Liver (tissue), 9 donors: ENCODE results near the gene TNFAIP3. TPM values are rescaled to one million over a fixed set of nuclear protein-coding genes. Genes with fewer than 3 reads are reported as not detected.

Experiments used
- DNase-seq: peaks from one replicate; pipeline ENCODE4 v3.0.0-alpha.2; 2017; ENCODE audit warnings: low spot score
- H3K27ac ChIP-seq, 2 donors: one replicate each; pipeline ENCODE4 v1.7.0; 2013; ENCODE audit warnings: inconsistent platforms in 2 of 2, low read length in 2 of 2, control low read depth in 1 of 2, low read depth in 1 of 2, mild to moderate bottlenecking in 1 of 2
- H3K27me3 ChIP-seq, 4 donors: one replicate each; pipeline versions ENCODE4 v1.6.1 to v1.7.0; 2013; ENCODE audit warnings: low read length in 3 of 4, inconsistent platforms in 1 of 4, mild to moderate bottlenecking in 1 of 4, moderate library complexity in 1 of 4; ENCODE audit not compliant: control insufficient read depth in 4 of 4, insufficient read depth in 4 of 4
- H3K36me3 ChIP-seq, 4 donors: one replicate each; pipeline versions ENCODE4 v1.6.1 to v1.7.0; 2013; ENCODE audit warnings: low read length in 3 of 4, mild to moderate bottlenecking in 3 of 4, low read depth in 1 of 4, moderate library complexity in 1 of 4; ENCODE audit not compliant: control insufficient read depth in 4 of 4, insufficient read depth in 3 of 4
- H3K4me1 ChIP-seq, 4 donors: one replicate each; pipeline versions ENCODE4 v1.6.1 to v1.7.0; 2013; ENCODE audit warnings: low read length in 3 of 4, mild to moderate bottlenecking in 3 of 4, moderate library complexity in 1 of 4; ENCODE audit not compliant: control insufficient read depth in 4 of 4, insufficient read depth in 4 of 4
- H3K4me3 ChIP-seq, 3 donors: one replicate each; pipeline versions ENCODE4 v1.6.1 to v1.7.0; 2013; ENCODE audit warnings: low read length in 3 of 3, control low read depth in 1 of 3, low read depth in 1 of 3, mild to moderate bottlenecking in 1 of 3
- H3K9ac ChIP-seq, 2 donors: one replicate each; pipeline ENCODE4 v1.7.0; 2013; ENCODE audit warnings: low read length in 2 of 2, mild to moderate bottlenecking in 2 of 2, moderate library complexity in 2 of 2, control low read depth in 1 of 2, low read depth in 1 of 2
- H3K9me3 ChIP-seq, 4 donors: one replicate each; pipeline versions ENCODE4 v1.6.1 to v1.7.0; 2013; ENCODE audit warnings: low read length in 3 of 4; ENCODE audit not compliant: control insufficient read depth in 4 of 4
- ATF3 ChIP-seq: IDR thresholded peaks from 2 replicates; pipeline ENCODE4 v1.6.1; 2016; ENCODE audit warnings: antibody characterized with exemption
- CTCF ChIP-seq: fragments of 150-350 bp; IDR thresholded peaks from 2 replicates; pipeline ENCODE4 v1.5.1; 2017; ENCODE audit warnings: improper control_type of control experiment, low read depth, low read length; ENCODE audit not compliant: missing input control
- EGR1 ChIP-seq, 2 donors: IDR thresholded peaks; 2 replicates each; pipeline ENCODE4 v1.6.1; 2016 to 2018; ENCODE audit warnings: antibody characterized with exemption in 2 of 2, low read depth in 2 of 2
- GABPA ChIP-seq, 2 donors: IDR thresholded peaks in 1 of 2; conservative IDR thresholded peaks in 1 of 2; 2 replicates each; pipeline ENCODE4 v1.6.1; 2016; ENCODE audit warnings: antibody characterized with exemption in 2 of 2, mild to moderate bottlenecking in 1 of 2, moderate library complexity in 1 of 2
- HNF4A ChIP-seq, 2 donors: conservative IDR thresholded peaks; 2 replicates each; pipeline ENCODE4 v1.6.1; 2016; ENCODE audit warnings: antibody characterized with exemption in 2 of 2, mild to moderate bottlenecking in 2 of 2
- HNF4G ChIP-seq: IDR thresholded peaks from 2 replicates; pipeline ENCODE4 v1.6.1; 2016; ENCODE audit warnings: antibody characterized with exemption
- NR2F2 ChIP-seq: IDR thresholded peaks from 2 replicates; pipeline ENCODE4 v1.6.1; 2016; ENCODE audit warnings: antibody characterized with exemption
- RAD21 ChIP-seq, 2 donors: IDR thresholded peaks; 2 replicates each; pipeline ENCODE4 v1.6.1; 2016; ENCODE audit warnings: antibody characterized with exemption in 2 of 2, mild to moderate bottlenecking in 2 of 2
- REST ChIP-seq: IDR thresholded peaks from 2 replicates; pipeline ENCODE4 v1.6.1; 2016; ENCODE audit warnings: antibody characterized with exemption, mild to moderate bottlenecking
- RXRA ChIP-seq, 2 donors: IDR thresholded peaks; 2 replicates each; pipeline ENCODE4 v1.6.1; 2017 to 2018; ENCODE audit warnings: antibody characterized with exemption in 2 of 2, mild to moderate bottlenecking in 1 of 2
- TAF1 ChIP-seq: conservative IDR thresholded peaks from 2 replicates; pipeline ENCODE4 v1.6.1; 2016; ENCODE audit warnings: antibody characterized with exemption, mild to moderate bottlenecking
- ZBTB33 ChIP-seq: IDR thresholded peaks from 2 replicates; pipeline ENCODE4 v1.6.1; 2016; ENCODE audit warnings: antibody characterized with exemption
- WGBS: extraction: QIAGEN DNeasy Blood & Tissue Kit; methylation state at CpG from one replicate; pipeline ENCODE4 v1.1.7; 2013; 5-methylcytosine and 5-hydroxymethylcytosine counted together
- polyA plus RNA-seq, 2 donors: library from polyadenylated mRNA; stranded (reverse) in 1 of 2; unstranded in 1 of 2; fragments of 200-250 nt in 1 of 2; fragments of >200 nt in 1 of 2; fragmentation: Nextera tagmentation in 1 of 2; extraction: Ambion mirVana in 1 of 2; gene quantifications; one replicate each; pipeline versions ENCODE4 v1.2.1 to v1.2.3, GENCODE V29; 2013 to 2015
- total RNA-seq, 2 donors: library from RNA; depleted of rRNA; stranded (reverse); fragments of >200 nt; gene quantifications; one replicate each; pipeline ENCODE4 v1.2.3, GENCODE V29; 2014
- donor health status: healthy.
- donor health status: healthy.
- donor health status: healthy.
- donor health status: healthy.
- donor health status: healthy.

Gene TNFAIP3
- total and polyA plus RNA-seq, 4 donors: 4.5 to 8.0 (median 6.7) TPM

GRCh38 chr6:137879885-137880745 lies 13.1 kb downstream of the TNFAIP3 start:
- no peak for TF ChIP-seq EGR1 (IDR thresholded peaks at IDR 0.05; ENCODE audit: low read depth in 2 of 2)
- TF ChIP-seq REST: no peak
- TF ChIP-seq CTCF: no peak
- no peak for TF ChIP-seq GABPA (IDR thresholded peaks at IDR 0.05 in 1 of 2, conservative IDR thresholded peaks at IDR 0.05 in 1 of 2)
- no peak for TF ChIP-seq ZBTB33
- TF ChIP-seq TAF1: no peak
- no peak for TF ChIP-seq RAD21 (IDR thresholded peaks at IDR 0.05)
- TF ChIP-seq RXRA (IDR thresholded peaks at IDR 0.05): no peak
- TF ChIP-seq HNF4G: no peak
- no peak for TF ChIP-seq NR2F2
- no peak for TF ChIP-seq HNF4A (conservative IDR thresholded peaks at IDR 0.05)
- no peak for TF ChIP-seq ATF3
- no peak overlapping the region for H3K9ac ChIP-seq
- H3K9me3 ChIP-seq: no peaks in the 10 kb centered on the region
- H3K27me3 ChIP-seq: no peaks in the 10 kb centered on the region
- peaks cover 19 to 73% (median 67%) of the 10 kb centered on the region in 4 donors for H3K36me3 ChIP-seq
- DNase-seq: no peak
- WGBS: 96% methylated on average over 13 of the region's 13 CpGs
- H3K4me1 ChIP-seq: no peaks in the 10 kb centered on the region
- H3K4me3 ChIP-seq: no peak overlapping the region
- H3K27ac ChIP-seq: no peak overlapping the region
